Gastroesophageal sphincter (tissue), 3 donors: ENCODE results near the gene RNF11.

Experiments
- EP300 ChIP-seq: sonication (generic); formaldehyde crosslinking; IDR thresholded peaks from one replicate; pipeline ENCODE4 v1.6.1; 2017; ENCODE audit warnings: antibody characterized with exemption, mild to moderate bottlenecking
- POLR2A ChIP-seq, 2 donors: fragments of 450-650 bp; IDR thresholded peaks; one replicate each; pipeline ENCODE4 v1.6.1; 2017; ENCODE audit warnings: antibody characterized with exemption in 2 of 2, mild to moderate bottlenecking in 2 of 2, moderate library complexity in 1 of 2
- TF ChIP-seq, protein P1 (sequence below), 4 experiments: fragments of 200-600 bp in 2 of 4; fragments of 450-650 bp in 2 of 4; sonication (generic) in 1 of 4; IDR thresholded peaks; one replicate each; pipeline ENCODE4 v1.5.1; 2017 to 2019; ENCODE audit warnings: antibody characterized with exemption in 4 of 4, mild to moderate bottlenecking in 2 of 4, moderate library complexity in 2 of 4

DNA sequence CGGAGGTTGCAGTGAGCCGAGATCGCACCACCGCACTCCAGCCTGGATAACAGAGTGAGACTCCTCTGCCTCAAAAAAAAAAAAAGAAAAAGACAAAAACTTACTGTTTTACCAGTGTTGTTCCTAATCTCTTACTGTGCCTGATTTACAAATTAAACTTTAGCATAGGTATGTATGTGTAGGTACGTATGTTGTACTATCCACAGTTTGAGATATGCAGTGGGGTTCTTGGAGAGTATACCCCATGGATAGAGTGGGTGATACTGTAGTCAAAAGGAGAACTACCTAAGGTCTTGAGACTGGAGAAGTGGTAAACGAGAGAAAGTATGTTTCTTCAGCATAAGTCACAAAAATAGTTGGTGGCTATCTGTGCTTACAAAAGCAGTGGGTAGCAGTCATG lies 38.6 kb downstream of the RNF11 start:
- TF ChIP-seq, protein P1, sequence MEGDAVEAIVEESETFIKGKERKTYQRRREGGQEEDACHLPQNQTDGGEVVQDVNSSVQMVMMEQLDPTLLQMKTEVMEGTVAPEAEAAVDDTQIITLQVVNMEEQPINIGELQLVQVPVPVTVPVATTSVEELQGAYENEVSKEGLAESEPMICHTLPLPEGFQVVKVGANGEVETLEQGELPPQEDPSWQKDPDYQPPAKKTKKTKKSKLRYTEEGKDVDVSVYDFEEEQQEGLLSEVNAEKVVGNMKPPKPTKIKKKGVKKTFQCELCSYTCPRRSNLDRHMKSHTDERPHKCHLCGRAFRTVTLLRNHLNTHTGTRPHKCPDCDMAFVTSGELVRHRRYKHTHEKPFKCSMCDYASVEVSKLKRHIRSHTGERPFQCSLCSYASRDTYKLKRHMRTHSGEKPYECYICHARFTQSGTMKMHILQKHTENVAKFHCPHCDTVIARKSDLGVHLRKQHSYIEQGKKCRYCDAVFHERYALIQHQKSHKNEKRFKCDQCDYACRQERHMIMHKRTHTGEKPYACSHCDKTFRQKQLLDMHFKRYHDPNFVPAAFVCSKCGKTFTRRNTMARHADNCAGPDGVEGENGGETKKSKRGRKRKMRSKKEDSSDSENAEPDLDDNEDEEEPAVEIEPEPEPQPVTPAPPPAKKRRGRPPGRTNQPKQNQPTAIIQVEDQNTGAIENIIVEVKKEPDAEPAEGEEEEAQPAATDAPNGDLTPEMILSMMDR (IDR thresholded peaks at IDR 0.05), result no peak
- TF ChIP-seq EP300, result no peak
- no peak for TF ChIP-seq POLR2A (IDR thresholded peaks at IDR 0.05)
